Activated CD4-positive, alpha-beta memory T cell treated with anti-CD3 and anti-CD28 coated beads for 36 hours (primary cell): ENCODE results near the gene STXBP1. TPM values are rescaled to one million over a fixed set of nuclear protein-coding genes. Genes with fewer than 3 reads are reported as not detected.

Experiments
- CTCF ChIA-PET: fragments of 350-600 bp; sonication (Branson Sonifier 250); formaldehyde crosslinking; loops from one replicate; lab custom pipeline; 2021; ENCODE audit warnings: antibody characterized with exemption, inconsistent platforms; lab: Charles Lee
- POLR2A ChIA-PET: fragments of 350-600 bp; sonication (Branson Sonifier 250); formaldehyde crosslinking; loops from one replicate; lab custom pipeline; 2021; ENCODE audit warnings: antibody characterized with exemption; lab: Charles Lee
- DNase-seq: peaks from one replicate; pipeline ENCODE4 v3.0.0-alpha.2; 2020
- H3K27ac Mint-ChIP-seq: one replicate; pipeline ENCODE4 v1.8.0; 2021; ENCODE audit warnings: mixed read lengths
- H3K27me3 Mint-ChIP-seq: one replicate; pipeline ENCODE4 v1.8.0; 2021; ENCODE audit warnings: mixed read lengths
- H3K36me3 Mint-ChIP-seq: one replicate; pipeline ENCODE4 v1.8.0; 2021; ENCODE audit warnings: mixed read lengths
- H3K4me1 Mint-ChIP-seq: one replicate; pipeline ENCODE4 v1.8.0; 2021; ENCODE audit warnings: low read depth, mixed read lengths
- H3K4me3 Mint-ChIP-seq: one replicate; pipeline ENCODE4 v1.8.0; 2021; ENCODE audit warnings: mild to moderate bottlenecking, mixed read lengths
- H3K9me3 Mint-ChIP-seq: one replicate; pipeline ENCODE4 v1.8.0; 2021; ENCODE audit warnings: mixed read lengths
- intact Hi-C: fragments of 100-400 bp; cut with micrococcal nuclease; formaldehyde crosslinking; loops from one replicate; pipeline ENCODE4 v1.15.1; 2023
- total RNA-seq, 2 experiments: library from RNA; stranded (reverse); gene quantifications; one replicate each; pipeline ENCODE4 v1.2.3, GENCODE V29; 2021

The STXBP1 gene
- total RNA-seq, 2 experiments from 2014 or later, result 27.3 to 27.8 TPM

DNA sequence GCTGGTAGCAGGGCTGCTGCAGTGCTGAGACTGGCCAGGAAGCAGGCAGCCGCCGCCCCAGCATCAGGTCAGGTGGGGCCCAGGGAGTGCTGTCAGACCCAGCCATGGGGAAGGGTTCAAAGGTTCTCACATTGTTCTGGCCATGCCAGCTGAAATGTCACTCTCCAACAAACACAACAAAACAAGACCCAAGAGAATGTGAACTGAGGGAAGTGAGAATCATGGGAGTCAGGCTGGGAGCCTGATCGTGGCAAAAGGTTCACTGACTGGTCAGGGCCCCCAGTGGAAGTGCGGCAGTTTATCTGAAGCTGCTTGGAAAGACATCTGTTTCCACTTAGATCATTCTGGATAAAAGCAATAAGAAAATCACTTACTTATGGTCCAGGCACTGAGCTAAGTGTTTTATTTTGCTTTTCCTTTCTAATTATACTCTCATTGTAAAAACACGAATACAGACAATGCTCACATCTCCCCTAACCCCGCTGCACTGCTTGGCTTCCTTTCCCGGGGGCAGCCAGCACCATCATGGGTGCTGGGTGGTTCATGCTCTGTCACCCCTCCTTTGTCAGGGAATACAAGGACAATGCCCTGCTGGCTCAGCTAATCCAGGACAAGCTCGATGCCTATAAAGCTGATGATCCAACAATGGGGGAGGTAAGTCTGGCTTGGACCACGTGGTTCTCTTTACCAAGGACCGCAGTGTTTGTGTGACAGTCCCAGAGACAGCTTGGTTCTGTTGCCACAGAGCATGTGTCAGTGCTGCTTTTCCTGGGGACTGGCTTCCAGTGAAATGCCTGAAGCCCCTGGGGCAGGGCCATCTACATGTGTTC lies 52.8 kb downstream of the STXBP1 start:
- H3K27me3 Mint-ChIP-seq, result no peaks in the 10 kb centered on the region
- no peak overlapping the region for H3K4me3 Mint-ChIP-seq
- H3K27ac Mint-ChIP-seq, result no peak overlapping the region
- ChIA-PET POLR2A (no interaction called here), CTCF (no interaction called here)
- DNase-seq, result no peak
- H3K36me3 Mint-ChIP-seq, result no peaks in the 10 kb centered on the region
- no peaks in the 10 kb centered on the region for H3K9me3 Mint-ChIP-seq
- intact Hi-C loops, result no loop called here
- H3K4me1 Mint-ChIP-seq, result no peaks in the 10 kb centered on the region

DNA sequence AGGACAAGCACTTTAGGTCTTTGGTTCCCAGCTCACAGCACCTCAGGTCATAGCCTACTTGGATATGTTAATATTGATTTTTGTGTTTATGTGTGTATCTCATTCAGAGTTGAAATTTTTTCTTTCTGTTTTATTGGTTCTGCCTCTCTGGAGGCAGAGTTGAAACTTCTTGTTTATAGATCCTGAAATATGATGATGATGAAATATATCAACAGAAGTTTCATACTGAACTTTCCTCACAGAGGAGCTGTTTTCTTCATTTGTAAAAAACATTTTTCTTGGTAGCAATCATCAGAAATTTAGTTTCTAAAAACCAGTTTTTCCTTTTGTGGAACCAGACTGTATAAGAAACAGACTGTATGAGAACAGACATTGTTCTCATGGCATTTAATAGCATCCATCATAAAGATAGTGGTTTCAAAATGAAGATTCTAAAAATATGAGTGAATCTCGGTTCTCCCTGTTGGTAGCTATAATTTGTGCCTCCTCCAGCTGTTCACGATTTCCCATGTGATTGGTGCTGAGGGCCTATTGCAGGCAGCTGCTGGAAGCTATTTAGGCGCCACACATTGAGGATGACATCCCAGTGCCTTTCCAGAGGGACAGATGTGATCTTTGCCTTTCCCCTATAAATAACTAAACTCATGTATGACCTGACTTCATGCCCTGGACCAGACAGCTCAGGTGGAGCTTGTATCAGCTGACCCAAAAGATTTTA lies 55.2 kb downstream of the STXBP1 start:
- Mint-ChIP-seq H3K36me3 (no peaks in the 10 kb centered on the region), H3K9me3 (no peaks in the 10 kb centered on the region), H3K27ac (no peak overlapping the region), H3K4me1 (no peaks in the 10 kb centered on the region), H3K4me3 (no peak overlapping the region), H3K27me3 (no peaks in the 10 kb centered on the region)
- DNase-seq, result no peak
- CTCF ChIA-PET, result no interaction called here
- POLR2A ChIA-PET, result no interaction called here
- intact Hi-C loops, result no loop called here

DNA sequence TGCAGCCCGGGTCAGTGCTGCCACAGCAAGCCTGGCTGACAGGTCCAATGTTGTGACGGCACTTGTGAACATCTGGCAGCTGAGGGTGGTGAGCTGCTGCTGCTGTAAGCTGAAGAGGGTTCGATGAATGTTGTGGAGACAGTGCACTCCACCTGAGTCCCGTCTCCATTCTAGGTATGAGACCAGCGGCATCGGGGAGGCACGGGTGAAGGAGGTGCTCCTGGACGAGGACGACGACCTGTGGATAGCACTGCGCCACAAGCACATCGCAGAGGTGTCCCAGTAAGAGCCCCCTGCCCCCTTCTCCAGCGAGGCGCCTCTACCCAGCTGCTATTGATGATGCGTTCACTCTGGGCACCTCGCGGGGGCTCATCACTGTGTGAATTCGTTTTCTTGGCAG lies 55.8 kb downstream of the STXBP1 start:
- Mint-ChIP-seq H3K9me3 (no peaks in the 10 kb centered on the region), H3K27ac (no peak overlapping the region), H3K36me3 (no peaks in the 10 kb centered on the region), H3K4me3 (no peak overlapping the region), H3K27me3 (no peaks in the 10 kb centered on the region), H3K4me1 (no peaks in the 10 kb centered on the region)
- intact Hi-C loops, result no loop called here
- ChIA-PET CTCF (interaction anchor here (0.7 kb wide), 1 partner anchor 52 kb away, joined by 3 read pairs; no protein-coding TSS in a partner anchor), POLR2A (no interaction called here)
- DNase-seq, result no peak

DNA sequence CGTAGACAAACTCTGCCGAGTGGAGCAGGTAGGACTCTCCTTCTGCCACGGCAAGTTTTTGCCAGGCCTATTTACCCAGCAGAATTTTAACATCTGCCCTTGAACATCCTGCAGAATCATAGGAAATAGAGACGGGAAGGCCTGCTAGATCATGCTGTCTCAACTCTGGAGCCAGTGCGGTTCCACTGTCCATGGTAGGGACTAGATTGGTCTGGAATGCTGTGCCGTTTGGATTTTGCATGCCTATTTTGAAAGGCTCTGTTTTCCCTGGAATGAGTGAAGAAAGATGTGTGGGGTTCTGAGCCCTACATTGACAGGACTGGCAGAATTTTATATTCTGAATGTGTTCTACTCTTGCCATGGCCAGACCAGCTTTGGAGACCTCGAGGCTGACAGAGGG lies 61.2 kb downstream of the STXBP1 start:
- intact Hi-C loops, result no loop called here

DNA sequence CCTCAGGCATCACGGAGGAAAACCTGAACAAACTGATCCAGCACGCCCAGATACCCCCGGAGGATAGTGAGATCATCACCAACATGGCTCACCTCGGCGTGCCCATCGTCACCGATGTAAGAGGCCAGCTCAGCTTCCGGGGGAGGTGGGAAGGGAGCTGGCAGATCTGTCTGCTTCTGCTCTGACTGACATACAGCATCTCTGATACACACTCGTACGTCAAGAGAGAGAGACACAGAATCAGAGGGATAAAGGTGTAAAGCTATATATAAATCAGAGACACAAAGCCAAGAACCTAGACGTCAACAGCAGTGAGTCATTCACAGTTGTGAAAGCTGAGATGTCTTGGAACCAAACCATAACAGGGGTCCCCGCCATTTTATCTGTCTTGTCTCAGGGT lies 64.6 kb downstream of the STXBP1 start:
- intact Hi-C loops, result no loop called here
- Mint-ChIP-seq H3K27me3 (no peaks in the 10 kb centered on the region), H3K9me3 (no peaks in the 10 kb centered on the region), H3K4me3 (no peak overlapping the region), H3K27ac (no peak overlapping the region), H3K36me3 (peaks cover 6% of the 10 kb centered on the region), H3K4me1 (no peaks in the 10 kb centered on the region)
- ChIA-PET POLR2A (no interaction called here), CTCF (no interaction called here)
- DNase-seq, result no peak

More for the DNA sequence above, 61.2 kb downstream of the STXBP1 start:
- ChIA-PET POLR2A (no interaction called here), CTCF (no interaction called here)
- Mint-ChIP-seq H3K4me3 (no peak overlapping the region), H3K27me3 (no peaks in the 10 kb centered on the region), H3K27ac (no peak overlapping the region), H3K9me3 (no peaks in the 10 kb centered on the region), H3K4me1 (no peaks in the 10 kb centered on the region), H3K36me3 (peaks cover 2% of the 10 kb centered on the region)
- no peak for DNase-seq

DNA sequence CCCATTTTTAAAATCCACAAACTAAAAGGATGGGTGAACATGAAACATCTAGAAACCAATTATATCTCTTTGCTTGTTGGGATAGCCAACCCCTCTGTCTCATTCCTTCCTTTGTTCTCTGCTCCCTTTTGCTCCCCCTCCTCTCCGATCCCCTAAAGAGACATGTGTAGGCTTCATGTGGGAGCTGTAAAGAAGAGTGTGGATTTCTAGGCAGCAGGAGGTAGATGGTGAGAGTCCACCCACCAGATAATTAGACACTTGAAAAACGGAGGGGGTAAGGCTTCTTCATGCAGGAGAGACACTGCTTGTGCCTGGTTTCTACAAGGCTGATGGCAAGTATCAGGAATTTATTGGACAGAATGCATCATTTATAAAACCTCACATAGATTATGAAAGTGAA lies 67.4 kb downstream of the STXBP1 start:
- Mint-ChIP-seq H3K4me3 (no peak overlapping the region), H3K27me3 (no peaks in the 10 kb centered on the region), H3K36me3 (peaks cover 4% of the 10 kb centered on the region), H3K27ac (no peak overlapping the region), H3K9me3 (no peaks in the 10 kb centered on the region), H3K4me1 (no peaks in the 10 kb centered on the region)
- ChIA-PET CTCF (no interaction called here), POLR2A (no interaction called here)
- DNase-seq, result no peak
- intact Hi-C loops, result no loop called here

DNA sequence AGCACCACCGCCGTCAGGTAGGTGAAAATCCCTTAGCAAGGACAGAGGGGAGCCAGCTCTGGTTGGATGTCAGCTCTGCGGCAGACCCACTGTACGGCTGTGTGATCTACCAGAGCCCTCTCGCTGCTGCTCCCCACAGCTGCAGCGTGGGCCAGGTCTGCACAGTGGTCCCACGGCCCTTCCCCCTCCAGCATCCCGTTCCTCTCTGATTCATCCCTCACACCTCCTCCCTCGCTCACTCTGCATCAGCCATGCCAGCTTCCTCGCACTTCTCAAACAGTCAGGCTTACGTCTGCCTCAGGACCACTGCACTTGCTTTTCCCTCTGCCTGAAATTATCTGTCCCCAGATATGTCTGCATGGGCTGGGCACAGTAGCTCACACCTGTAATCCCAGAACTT lies 68.1 kb downstream of the STXBP1 start:
- Mint-ChIP-seq H3K27ac (no peak overlapping the region), H3K4me1 (no peaks in the 10 kb centered on the region), H3K9me3 (no peaks in the 10 kb centered on the region), H3K4me3 (no peak overlapping the region), H3K36me3 (peaks cover 4% of the 10 kb centered on the region), H3K27me3 (no peaks in the 10 kb centered on the region)
- CTCF ChIA-PET, result interaction anchor here (0.5 kb wide), 1 partner anchor 24 kb away, joined by 3 read pairs; no protein-coding TSS in a partner anchor
- POLR2A ChIA-PET, result no interaction called here
- intact Hi-C loops, result no loop called here
- no peak for DNase-seq

DNA sequence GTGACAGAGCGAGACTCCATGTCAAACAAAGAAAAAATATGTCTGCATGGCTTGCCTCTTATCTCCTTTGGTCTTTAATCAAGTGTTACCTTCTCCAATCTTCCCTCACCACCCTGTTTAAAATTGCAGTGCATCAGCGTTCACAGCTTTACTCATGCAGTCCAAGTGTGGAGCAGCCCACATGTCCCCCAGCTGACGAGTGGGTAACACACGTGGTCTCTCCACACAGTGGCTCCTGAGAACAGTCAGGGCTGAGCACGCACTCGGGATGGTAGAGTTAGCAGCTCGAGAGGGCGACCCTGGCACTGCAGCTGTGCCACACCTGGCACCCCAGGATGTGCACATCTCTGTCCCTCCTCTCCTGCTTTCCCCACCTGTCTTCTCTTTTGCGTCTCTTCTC lies 68.8 kb downstream of the STXBP1 start:
- intact Hi-C loops, result no loop called here
- no peaks in the 10 kb centered on the region for H3K9me3 Mint-ChIP-seq
- H3K27ac Mint-ChIP-seq, result no peak overlapping the region
- H3K36me3 Mint-ChIP-seq, result peaks cover 4% of the 10 kb centered on the region
- H3K4me1 Mint-ChIP-seq, result no peaks in the 10 kb centered on the region
- ChIA-PET POLR2A (no interaction called here), CTCF (no interaction called here)
- no peak overlapping the region for H3K4me3 Mint-ChIP-seq
- DNase-seq, result no peak
- no peaks in the 10 kb centered on the region for H3K27me3 Mint-ChIP-seq

DNA sequence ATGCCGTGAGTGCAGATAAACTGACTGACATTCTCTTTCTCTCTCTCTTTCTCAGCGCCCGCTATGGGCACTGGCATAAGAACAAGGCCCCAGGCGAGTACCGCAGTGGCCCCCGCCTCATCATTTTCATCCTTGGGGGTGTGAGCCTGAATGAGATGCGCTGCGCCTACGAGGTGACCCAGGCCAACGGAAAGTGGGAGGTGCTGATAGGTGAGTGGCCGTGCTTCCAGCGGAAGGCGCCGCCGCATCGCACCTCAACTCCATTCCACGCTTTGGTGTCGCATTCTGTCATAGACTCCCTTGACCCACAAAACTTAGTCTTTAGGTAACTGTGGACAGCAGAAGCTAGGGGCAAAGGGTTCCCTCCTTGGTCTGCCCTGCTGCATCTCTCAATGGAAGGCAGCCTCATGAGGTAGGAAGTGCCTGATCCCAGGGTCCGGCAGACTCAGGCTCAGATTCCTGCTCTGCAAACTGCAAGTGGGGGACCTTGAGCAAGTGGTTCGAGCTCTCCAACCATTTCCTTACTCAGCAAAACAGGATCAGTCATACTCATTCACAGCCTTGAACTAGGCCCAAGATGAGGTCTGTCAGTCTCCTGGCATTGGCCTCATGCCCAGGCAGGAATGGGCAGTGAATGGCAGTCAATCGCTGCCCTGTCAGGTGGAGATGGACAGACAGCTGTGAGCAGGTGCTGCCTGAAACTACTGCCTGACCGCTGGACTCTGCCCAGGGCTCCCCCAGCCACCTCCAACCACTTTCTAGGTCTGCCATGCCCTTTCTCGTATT lies 70.5 kb downstream of the STXBP1 start:
- no peak for DNase-seq
- Mint-ChIP-seq H3K36me3 (peaks cover 4% of the 10 kb centered on the region), H3K27me3 (no peaks in the 10 kb centered on the region), H3K27ac (no peak overlapping the region), H3K9me3 (no peaks in the 10 kb centered on the region), H3K4me3 (no peak overlapping the region), H3K4me1 (no peaks in the 10 kb centered on the region)
- ChIA-PET CTCF (interaction anchor here (1.2 kb wide), 1 partner anchor 187 kb away, joined by 3 read pairs; no protein-coding TSS in a partner anchor), POLR2A (no interaction called here)
- intact Hi-C loops, result no loop called here

DNA sequence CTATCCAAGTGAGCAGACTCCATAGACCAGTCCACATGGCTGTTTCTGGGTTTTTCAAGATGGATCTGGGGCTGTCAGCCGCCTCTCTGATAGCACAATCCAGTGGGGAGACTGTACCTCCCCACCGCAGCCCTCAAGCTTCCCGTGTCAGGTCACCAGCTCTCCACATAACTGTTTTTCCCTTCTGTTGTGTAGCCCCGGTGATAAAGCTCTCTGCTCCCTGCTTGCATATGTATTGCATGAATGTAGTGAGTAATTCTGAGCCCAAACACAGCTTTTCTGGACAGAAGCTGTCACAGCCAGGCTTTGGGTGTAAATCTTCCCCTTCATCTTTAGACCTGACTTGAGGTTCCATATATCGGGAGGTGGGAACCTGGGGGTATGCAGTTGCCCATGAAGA lies 71.6 kb downstream of the STXBP1 start:
- DNase-seq, result no peak
- no peak overlapping the region for H3K27ac Mint-ChIP-seq
- CTCF ChIA-PET, result interaction anchor here (1.2 kb wide), 1 partner anchor 186 kb away, joined by 3 read pairs; no protein-coding TSS in a partner anchor
- H3K36me3 Mint-ChIP-seq, result peaks cover 4% of the 10 kb centered on the region
- intact Hi-C loops, result no loop called here
- POLR2A ChIA-PET, result no interaction called here
- no peaks in the 10 kb centered on the region for H3K27me3 Mint-ChIP-seq
- H3K9me3 Mint-ChIP-seq, result no peaks in the 10 kb centered on the region
- H3K4me1 Mint-ChIP-seq, result no peaks in the 10 kb centered on the region
- no peak overlapping the region for H3K4me3 Mint-ChIP-seq

DNA sequence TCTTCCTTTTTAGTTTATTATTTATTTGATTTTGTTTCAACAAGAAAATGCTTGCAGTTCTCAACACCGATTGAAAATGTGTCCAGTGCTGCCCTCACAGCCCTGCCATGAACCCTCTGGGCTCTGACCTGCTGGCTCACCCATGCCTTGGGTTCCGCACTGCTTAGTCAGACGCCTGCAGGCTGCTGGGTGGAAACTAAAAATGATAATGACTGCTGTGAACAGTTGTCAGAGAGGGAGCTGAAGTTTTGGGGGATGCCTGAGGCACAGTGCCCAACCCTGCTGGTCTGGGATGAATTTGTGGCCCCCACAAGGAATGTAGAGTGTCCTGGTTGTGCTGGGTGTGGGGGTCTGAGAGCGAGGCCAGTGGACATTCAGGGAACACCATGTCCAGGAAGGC lies 72.5 kb downstream of the STXBP1 start:
- ChIA-PET POLR2A (no interaction called here), CTCF (interaction anchor here (0.7 kb wide), 1 partner anchor 162 kb away, joined by 5 read pairs; no protein-coding TSS in a partner anchor)
- Mint-ChIP-seq H3K27ac (no peak overlapping the region), H3K4me1 (no peaks in the 10 kb centered on the region), H3K36me3 (peaks cover 4% of the 10 kb centered on the region), H3K27me3 (no peaks in the 10 kb centered on the region), H3K9me3 (no peaks in the 10 kb centered on the region), H3K4me3 (no peak overlapping the region)
- DNase-seq, result no peak
- intact Hi-C loops, result no loop called here
